Endothelial cell of umbilical vein (primary cell): Measurements from ENCODE around the gene PCDHGB4.
A peak's percentile ranks its signal among the peaks of the same experiment; 100 is the strongest.
"Not testable (repeated sequence)": the region's sequence is repeated elsewhere in the genome, so short reads cannot be mapped to it uniquely, and the experiment has no call there.

Experiments
- EZH2 ChIP-seq: IDR thresholded peaks from 2 replicates; pipeline ENCODE4 v1.6.1; 2012; ENCODE audit warnings: borderline replicate concordance, low read depth, mild to moderate bottlenecking, moderate library complexity, low read length, inconsistent platforms; ENCODE audit not compliant: severe bottlenecking
- JUN ChIP-seq: IDR thresholded peaks from 2 replicates; pipeline ENCODE4 v1.6.1; 2011; ENCODE audit warnings: borderline replicate concordance, low read depth; ENCODE audit not compliant: insufficient read length, insufficient read depth
- MYC ChIP-seq: IDR thresholded peaks from one replicate; pipeline ENCODE4 v1.6.1; 2011; ENCODE audit warnings: mild to moderate bottlenecking, low read depth, low read length
- POLR2A ChIP-seq: IDR thresholded peaks from 2 replicates; pipeline ENCODE4 v1.6.1; 2012; ENCODE audit warnings: low read depth, mild to moderate bottlenecking, control low read depth, low read length

GRCh38 chr5:141414548-141415274 is 27.2 kb downstream of the PCDHGB4 start:
- not testable (repeated sequence) for TF ChIP-seq POLR2A, MYC, JUN
- TF ChIP-seq EZH2: peak; percentile 76
